ENCODE data around the gene CEP83. TPM values are rescaled to one million over a fixed set of nuclear protein-coding genes. Genes with fewer than 3 reads are reported as not detected.

Gene CEP83
- total RNA-seq, 4 donors from 2014 or later, result 7.9 to 25.9 (median 11.4) TPM

DNA sequence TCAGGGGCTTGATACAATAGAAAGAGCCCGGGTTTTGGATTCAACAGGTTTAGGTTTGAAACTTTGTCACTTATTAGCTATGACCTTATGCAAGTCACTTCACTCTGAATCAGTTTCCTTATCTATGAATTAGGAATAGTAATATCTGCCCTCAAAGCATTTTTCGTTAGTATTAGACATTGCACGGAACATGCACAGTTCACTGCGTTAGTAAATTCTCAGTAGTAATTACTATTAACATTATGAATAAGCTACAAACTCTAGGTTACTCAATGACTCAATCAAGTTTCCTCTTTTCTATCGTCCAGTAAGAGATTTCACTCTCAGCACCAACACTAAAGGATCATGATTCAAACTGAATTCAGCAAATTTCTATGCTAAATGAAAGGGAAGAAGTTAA, 150.3 kb downstream of the CEP83 start:
- Histone ChIP-seq H3K27me3 (no peaks in the 10 kb centered on the region), H3K4me3 (no peak overlapping the region), H3K27ac (no peak overlapping the region), H3K9me3 (no peaks in the 10 kb centered on the region), H3K36me3 (peaks cover 0 to 68% (median 0%) of the 10 kb centered on the region in 3 donors), H3K4me1 (no peaks in the 10 kb centered on the region)
- no peak for DNase-seq
- TF ChIP-seq, protein P1, sequence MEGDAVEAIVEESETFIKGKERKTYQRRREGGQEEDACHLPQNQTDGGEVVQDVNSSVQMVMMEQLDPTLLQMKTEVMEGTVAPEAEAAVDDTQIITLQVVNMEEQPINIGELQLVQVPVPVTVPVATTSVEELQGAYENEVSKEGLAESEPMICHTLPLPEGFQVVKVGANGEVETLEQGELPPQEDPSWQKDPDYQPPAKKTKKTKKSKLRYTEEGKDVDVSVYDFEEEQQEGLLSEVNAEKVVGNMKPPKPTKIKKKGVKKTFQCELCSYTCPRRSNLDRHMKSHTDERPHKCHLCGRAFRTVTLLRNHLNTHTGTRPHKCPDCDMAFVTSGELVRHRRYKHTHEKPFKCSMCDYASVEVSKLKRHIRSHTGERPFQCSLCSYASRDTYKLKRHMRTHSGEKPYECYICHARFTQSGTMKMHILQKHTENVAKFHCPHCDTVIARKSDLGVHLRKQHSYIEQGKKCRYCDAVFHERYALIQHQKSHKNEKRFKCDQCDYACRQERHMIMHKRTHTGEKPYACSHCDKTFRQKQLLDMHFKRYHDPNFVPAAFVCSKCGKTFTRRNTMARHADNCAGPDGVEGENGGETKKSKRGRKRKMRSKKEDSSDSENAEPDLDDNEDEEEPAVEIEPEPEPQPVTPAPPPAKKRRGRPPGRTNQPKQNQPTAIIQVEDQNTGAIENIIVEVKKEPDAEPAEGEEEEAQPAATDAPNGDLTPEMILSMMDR (IDR thresholded peaks at IDR 0.05), result no peak
- no peak for TF ChIP-seq POLR2A (IDR thresholded peaks at IDR 0.05)
- intact Hi-C loops (cut with DNase I), result no loop called here
- 72 to 79% methylated on average over 5 of the region's 5 CpGs for WGBS, 2 donors

DNA sequence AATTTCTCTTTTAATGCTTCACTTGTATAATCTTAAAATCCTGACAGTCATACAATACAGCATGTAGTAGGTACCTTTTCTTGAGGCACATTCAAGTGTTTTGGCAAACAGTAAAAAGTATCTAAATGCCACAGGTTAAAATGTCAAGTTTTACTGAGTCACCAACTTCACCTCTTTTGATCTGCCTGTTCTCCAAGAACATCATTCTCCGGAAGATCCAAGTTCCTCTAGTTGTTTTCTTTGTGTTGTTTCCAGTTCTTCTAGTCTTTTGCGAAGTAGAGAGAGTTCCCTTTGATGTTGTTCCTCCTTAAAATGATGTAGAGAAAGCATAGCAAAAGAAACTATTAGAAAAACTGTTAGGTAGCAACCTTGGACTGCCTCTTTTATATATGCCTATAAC, 151.1 kb downstream of the CEP83 start:
- no peak for DNase-seq
- Histone ChIP-seq H3K4me3 (no peak overlapping the region), H3K27me3 (no peaks in the 10 kb centered on the region), H3K27ac (no peak overlapping the region), H3K36me3 (peaks cover 0 to 75% (median 0%) of the 10 kb centered on the region in 3 donors), H3K9me3 (no peaks in the 10 kb centered on the region), H3K4me1 (no peaks in the 10 kb centered on the region)
- 27 to 31% methylated on average over 2 of the region's 2 CpGs for WGBS, 2 donors
- intact Hi-C loops (cut with DNase I), result no loop called here
- no peak for TF ChIP-seq POLR2A (IDR thresholded peaks at IDR 0.05)
- TF ChIP-seq, protein P1 (IDR thresholded peaks at IDR 0.05), result no peak

DNA sequence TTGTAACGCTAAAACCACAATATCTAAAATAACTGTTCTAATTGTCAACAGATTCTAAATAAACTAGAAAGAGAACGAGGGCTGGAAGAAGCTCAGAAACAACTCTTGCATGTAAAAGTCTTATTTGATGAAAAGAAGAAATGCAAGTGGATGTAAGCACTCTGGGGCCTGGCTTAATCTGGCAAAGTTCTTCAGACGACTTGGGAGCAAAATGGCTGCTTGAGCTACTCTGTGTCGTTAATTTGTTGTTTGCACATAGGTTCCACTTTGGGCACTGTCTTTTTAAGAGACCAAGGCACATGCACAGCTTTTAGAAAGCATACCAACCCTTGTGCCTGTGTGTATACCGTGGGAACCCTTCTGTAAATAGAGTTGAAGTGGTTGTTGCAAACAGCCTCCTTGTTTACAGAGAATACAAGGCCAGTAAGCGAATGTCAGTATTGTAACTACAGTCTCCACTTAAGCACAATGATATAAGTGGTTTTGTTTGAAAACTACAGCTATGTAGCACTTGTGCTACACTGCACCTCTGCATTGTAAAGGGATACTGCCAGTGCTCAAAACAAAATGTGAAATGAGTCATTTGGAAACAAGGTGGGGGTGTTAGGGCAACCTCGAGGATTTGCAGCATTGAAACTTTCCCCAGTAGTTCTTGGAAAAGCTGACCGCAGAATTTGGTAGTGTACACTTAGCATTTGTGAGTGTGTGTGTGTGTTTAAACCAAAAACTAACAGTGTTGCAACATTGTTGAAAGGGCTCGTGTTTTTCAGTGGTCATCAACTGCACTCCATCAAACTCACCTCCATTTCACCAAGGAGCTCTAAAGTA, 154.3 kb downstream of the CEP83 start:
- no peaks in the 10 kb centered on the region for H3K9me3 ChIP-seq
- H3K27ac ChIP-seq, result no peak overlapping the region
- no peak overlapping the region for H3K4me3 ChIP-seq
- H3K27me3 ChIP-seq, result no peaks in the 10 kb centered on the region
- intact Hi-C loops (cut with DNase I), result no loop called here
- 70 to 75% methylated on average over 9 of the region's 9 CpGs for WGBS, 2 donors
- DNase-seq, result no peak
- H3K36me3 ChIP-seq, result peaks cover 0 to 80% (median 0%) of the 10 kb centered on the region in 3 donors
- TF ChIP-seq, protein P1 (IDR thresholded peaks at IDR 0.05), result no peak
- no peak for TF ChIP-seq POLR2A (IDR thresholded peaks at IDR 0.05)
- no peaks in the 10 kb centered on the region for H3K4me1 ChIP-seq

DNA sequence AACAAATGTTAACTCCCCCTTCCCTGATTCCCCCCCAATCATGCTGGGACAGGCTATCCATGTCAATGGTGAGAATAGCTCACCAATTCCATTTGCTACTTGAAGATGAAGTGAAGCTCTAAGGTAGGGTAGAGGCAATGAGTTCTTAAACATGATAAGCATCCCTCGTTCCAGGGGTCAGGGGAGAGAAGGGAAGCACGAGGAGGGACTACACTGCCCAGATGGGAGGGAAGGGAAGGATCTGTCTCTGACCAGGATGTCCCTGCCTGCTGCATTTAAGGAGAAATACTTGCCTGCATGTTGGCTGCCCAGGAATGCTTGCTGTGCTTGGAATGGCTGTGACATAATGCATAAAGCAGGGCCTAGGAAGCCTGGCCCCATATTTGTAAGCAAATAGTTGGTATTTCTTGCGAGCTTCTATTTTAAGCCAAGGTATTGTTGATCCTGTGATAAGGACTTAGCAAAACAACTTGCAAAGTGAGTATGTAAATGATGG, 155.1 kb downstream of the CEP83 start:
- Histone ChIP-seq H3K27me3 (no peaks in the 10 kb centered on the region), H3K4me1 (no peaks in the 10 kb centered on the region), H3K4me3 (no peak overlapping the region), H3K9me3 (no peaks in the 10 kb centered on the region), H3K36me3 (peaks cover 0 to 82% (median 0%) of the 10 kb centered on the region in 3 donors), H3K27ac (no peak overlapping the region)
- intact Hi-C loops (cut with DNase I), result no loop called here
- WGBS, 2 donors, result 92 to 100% methylated on average over 1 to 3 of the region's 3 CpGs
- no peak for DNase-seq
- no peak for TF ChIP-seq POLR2A (IDR thresholded peaks at IDR 0.05)
- TF ChIP-seq, protein P1 (IDR thresholded peaks at IDR 0.05), result no peak

DNA sequence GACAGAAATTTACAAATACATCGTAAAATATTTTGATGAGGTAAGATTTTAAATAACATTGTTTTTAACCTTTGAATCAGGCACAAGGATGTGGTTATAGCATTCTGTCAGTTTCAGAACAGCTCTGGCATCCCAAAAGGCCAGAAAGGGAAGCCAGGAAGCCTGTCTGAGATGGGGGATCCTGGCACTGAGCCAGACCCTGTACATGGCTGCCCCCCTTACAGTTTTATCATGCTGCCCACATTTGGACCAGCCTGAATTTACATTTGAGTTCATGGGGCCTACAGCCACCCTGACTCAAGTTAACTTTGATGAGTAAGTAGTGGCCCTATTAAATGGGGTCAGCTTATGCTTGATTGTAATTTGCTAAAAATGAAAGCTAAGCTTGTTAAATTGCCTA, 155.7 kb downstream of the CEP83 start:
- Histone ChIP-seq H3K27ac (no peak overlapping the region), H3K9me3 (no peaks in the 10 kb centered on the region), H3K27me3 (no peaks in the 10 kb centered on the region), H3K4me1 (no peaks in the 10 kb centered on the region), H3K4me3 (no peak overlapping the region), H3K36me3 (peaks cover 0 to 78% (median 0%) of the 10 kb centered on the region in 3 donors)
- DNase-seq, result no peak
- TF ChIP-seq, protein P1 (IDR thresholded peaks at IDR 0.05), result no peak
- intact Hi-C loops (cut with DNase I), result no loop called here
- 78 to 81% methylated on average over 1 of the region's 1 CpG for WGBS, 2 donors
